ENCODE results near the gene ATRN. TPM values are rescaled to one million over a fixed set of nuclear protein-coding genes. Genes with fewer than 3 reads are reported as not detected.

The ATRN gene
- total and polyA plus RNA-seq, 4 donors = 8.4 to 104 (median 46.0) TPM

Small RNA genes lying within 50 kb of the gene (small RNA-seq; reads per million reads assigned to genes)
- not detected for gene AL353193.1

Other genes with a start within 250 kb of the ATRN start
- under 1 TPM; under 0.01 to 0.05 TPM for gene SLC4A11, start 231.8 kb upstream of the ATRN start, total RNA-seq
- under 1 TPM; 0.08 to 0.13 TPM for gene SLC4A11, start 231.8 kb upstream of the ATRN start, polyA plus RNA-seq
- gene DNAAF9, start 63.3 kb upstream of the ATRN start, total RNA-seq = 1 to 10 TPM; 3.0 to 4.4 TPM
- gene DNAAF9, start 63.3 kb upstream of the ATRN start, polyA plus RNA-seq = 1 to 10 TPM; 1.4 to 1.9 TPM
- gene GFRA4, start 192.4 kb downstream of the ATRN start, total RNA-seq = not detected
- gene GFRA4, start 192.4 kb downstream of the ATRN start, polyA plus RNA-seq = not detected
- gene ADAM33, start 211.0 kb downstream of the ATRN start, total RNA-seq = 1 to 10 TPM in 1 of 2 donors, under 1 TPM in 1; 0.70 to 1.2 TPM
- under 1 TPM; 0.11 to 0.51 TPM for gene ADAM33, start 211.0 kb downstream of the ATRN start, polyA plus RNA-seq
- 1 to 10 TPM; 6.7 to 7.5 TPM for gene SIGLEC1, start 241.6 kb downstream of the ATRN start, total RNA-seq
- gene SIGLEC1, start 241.6 kb downstream of the ATRN start, polyA plus RNA-seq = 1 to 10 TPM; 2.3 to 7.8 TPM

Measured in liver (tissue), 5 donors.